IgD-negative memory B cell (primary cell): ENCODE measurements around the gene PPFIBP1. TPM values are rescaled to one million over a fixed set of nuclear protein-coding genes. Genes with fewer than 3 reads are reported as not detected.
"Not testable (repeated sequence)": the region's sequence is repeated elsewhere in the genome, so short reads cannot be mapped to it uniquely, and the experiment has no call there.

Source experiments
- H3K27ac Mint-ChIP-seq, 3 donors: one replicate each; pipeline ENCODE4 v1.8.0; 2020 to 2022; ENCODE audit warnings: mild to moderate bottlenecking in 3 of 3, mixed read lengths in 3 of 3, moderate library complexity in 1 of 3
- H3K27me3 Mint-ChIP-seq: one replicate; pipeline ENCODE4 v1.8.0; 2021; ENCODE audit warnings: mixed read lengths
- H3K36me3 Mint-ChIP-seq: one replicate; pipeline ENCODE4 v1.8.0; 2020; ENCODE audit warnings: mild to moderate bottlenecking, mixed read lengths
- H3K4me1 Mint-ChIP-seq, 3 donors: one replicate each; pipeline ENCODE4 v1.8.0; 2020 to 2022; ENCODE audit warnings: mixed read lengths in 3 of 3, mild to moderate bottlenecking in 1 of 3
- H3K4me3 Mint-ChIP-seq, 4 donors: one replicate each; pipeline ENCODE4 v1.8.0; 2020 to 2022; ENCODE audit warnings: mild to moderate bottlenecking in 4 of 4, mixed read lengths in 4 of 4, moderate library complexity in 3 of 4
- H3K9me3 Mint-ChIP-seq, 3 donors: one replicate each; pipeline ENCODE4 v1.8.0; 2020 to 2021; ENCODE audit warnings: mixed read lengths in 3 of 3, mild to moderate bottlenecking in 1 of 3
- polyA plus RNA-seq: library from polyadenylated mRNA; unstranded; fragments of 300-500 nt; fragmentation: Illumina TruSeq; gene quantifications from one replicate; pipeline ENCODE4 v1.2.3, GENCODE V29; 2021

Gene PPFIBP1
- polyA plus RNA-seq, 1 donor from 2014 or later, result 2.2 TPM

DNA sequence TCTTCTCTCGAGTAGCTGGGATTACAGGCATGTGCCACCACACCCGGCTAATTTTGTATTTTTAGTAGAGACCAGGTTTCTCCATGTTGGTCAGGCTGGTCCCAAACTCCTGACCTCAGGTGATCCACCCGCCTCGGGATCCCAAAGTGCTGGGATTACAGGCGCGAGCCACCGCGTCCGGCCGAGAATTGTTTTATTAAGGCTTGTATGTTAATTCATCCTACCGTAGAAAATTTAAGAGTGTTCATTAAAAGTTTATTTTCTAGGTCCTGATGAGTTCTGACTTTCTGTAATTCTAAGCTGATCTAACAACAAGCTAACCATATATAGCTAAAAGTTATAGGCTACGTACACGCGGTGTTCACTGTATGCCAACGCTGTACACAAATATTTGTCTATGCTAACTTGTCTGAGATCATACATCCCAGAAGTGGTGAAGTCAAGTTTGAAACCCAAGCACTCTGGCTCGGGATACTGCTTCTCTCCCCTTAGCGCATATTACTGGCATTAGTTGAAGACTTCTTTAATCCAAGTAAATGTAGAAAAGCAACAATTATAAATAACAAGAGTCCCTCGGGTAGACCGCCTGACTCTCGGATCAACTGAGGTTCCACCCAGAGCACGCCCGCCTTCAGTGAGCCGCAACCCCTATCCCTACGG lies 186.1 kb downstream of the PPFIBP1 start:
- no peaks in the 10 kb centered on the region for H3K9me3 Mint-ChIP-seq
- H3K27ac Mint-ChIP-seq, result peak overlapping the region; percentile 83 to 98 (median 95)
- no peaks in the 10 kb centered on the region for H3K36me3 Mint-ChIP-seq
- H3K4me3 Mint-ChIP-seq, result peak overlapping the region; percentile 95 to 98 (median 96)
- H3K4me1 Mint-ChIP-seq, result peaks cover 17 to 21% (median 21%) of the 10 kb centered on the region in 3 donors
- H3K27me3 Mint-ChIP-seq, result peaks cover 1% of the 10 kb centered on the region

DNA sequence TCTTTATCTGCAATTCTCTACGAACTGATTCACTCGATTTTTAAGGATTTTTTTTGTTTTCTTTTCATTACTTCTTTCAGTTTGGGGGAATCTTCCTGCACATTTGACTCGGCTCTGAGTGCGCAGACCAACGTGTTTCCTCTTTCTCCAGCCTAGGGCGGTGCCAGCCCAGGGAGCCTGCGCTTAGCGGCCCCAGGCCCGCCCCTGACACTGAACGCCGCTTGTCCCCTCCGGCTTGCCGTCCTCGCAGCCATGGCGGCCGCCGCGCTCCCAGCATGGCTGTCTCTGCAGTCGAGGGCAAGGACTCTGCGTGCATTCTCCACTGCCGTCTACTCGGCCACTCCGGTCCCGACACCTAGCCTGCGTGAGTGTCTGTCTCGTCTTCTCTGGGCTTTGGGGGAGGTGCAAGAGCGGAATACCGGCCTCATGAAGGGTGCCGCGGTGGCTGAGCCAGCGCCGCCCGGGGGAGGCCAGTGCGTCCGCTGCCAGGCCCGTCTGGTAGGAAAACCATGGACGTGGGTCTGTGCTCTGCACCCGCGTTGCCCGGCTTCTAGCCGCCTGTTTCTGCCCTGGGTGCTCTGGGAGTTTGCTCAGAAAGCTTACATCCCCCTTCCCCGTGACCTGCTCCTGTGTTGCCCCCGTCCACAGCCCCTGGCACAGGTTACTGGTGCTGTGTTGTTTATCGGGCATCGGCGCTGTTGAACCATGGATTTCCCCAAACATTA lies 186.7 kb downstream of the PPFIBP1 start, which contains the start of gene MRPS35:
TSS of gene MRPS35 (plus strand) at position 241 of the 725 bp plus-strand sequence. CDS start at position 253, 12 bp downstream.
- peaks cover 1% of the 10 kb centered on the region for H3K27me3 Mint-ChIP-seq
- H3K36me3 Mint-ChIP-seq, result no peaks in the 10 kb centered on the region
- peak within 1 kb of the TSS; percentile 83 to 98 (median 95) for H3K27ac Mint-ChIP-seq
- H3K9me3 Mint-ChIP-seq, result no peaks in the 10 kb centered on the region
- H3K4me1 Mint-ChIP-seq, result peaks cover 17 to 21% (median 21%) of the 10 kb centered on the region in 3 donors
- peak within 1 kb of the TSS; percentile 95 to 98 (median 96) for H3K4me3 Mint-ChIP-seq

DNA sequence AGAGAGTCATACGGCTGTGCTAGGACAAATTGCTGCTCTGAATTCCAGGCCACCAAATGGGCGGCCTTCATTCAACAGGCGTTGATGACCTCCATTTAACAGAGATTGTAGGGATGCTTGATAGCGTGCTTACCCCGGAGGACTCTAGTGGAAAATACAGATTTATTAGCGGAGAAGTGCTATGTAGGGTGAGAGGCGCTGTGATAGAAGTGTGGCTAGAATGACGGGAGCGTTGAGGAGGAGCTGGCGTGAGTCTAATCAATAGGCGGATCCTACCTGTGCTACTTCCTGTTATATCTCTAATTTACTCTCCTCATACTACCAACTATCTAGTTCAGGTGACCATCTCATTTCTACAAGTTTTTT lies 187.3 kb downstream of the PPFIBP1 start:
- Mint-ChIP-seq H3K4me1 (peaks cover 17 to 21% (median 21%) of the 10 kb centered on the region in 3 donors), H3K4me3 (peak overlapping the region; percentile 95 to 98 (median 96)), H3K27me3 (peaks cover 1% of the 10 kb centered on the region), H3K27ac (peak overlapping the region; percentile 83 to 98 (median 95)), H3K36me3 (no peaks in the 10 kb centered on the region), H3K9me3 (no peaks in the 10 kb centered on the region)

DNA sequence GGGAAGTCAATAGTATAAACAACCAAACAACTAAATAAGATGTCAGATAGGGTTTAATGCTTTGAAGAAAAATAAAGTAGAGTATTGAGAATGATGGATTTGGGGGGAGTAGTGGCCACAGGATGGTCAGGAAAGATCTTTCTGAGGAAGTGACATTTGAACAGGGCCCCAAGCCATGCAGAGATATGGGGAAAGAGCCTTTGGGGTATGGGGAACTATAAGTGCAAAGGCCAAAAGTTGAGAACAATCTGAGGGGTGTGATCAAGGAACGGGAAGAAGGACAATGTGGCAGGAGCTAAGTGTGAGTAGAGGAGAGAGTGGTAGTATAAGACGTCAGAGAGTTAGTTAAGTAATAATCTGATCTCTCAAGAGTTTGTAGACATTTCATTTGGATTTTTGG lies 188.0 kb downstream of the PPFIBP1 start:
- peaks cover 17 to 21% (median 21%) of the 10 kb centered on the region in 3 donors for H3K4me1 Mint-ChIP-seq
- no peaks in the 10 kb centered on the region for H3K9me3 Mint-ChIP-seq
- peaks cover 1% of the 10 kb centered on the region for H3K36me3 Mint-ChIP-seq
- peak overlapping the region in 2 of 3 donors; percentile 6 to 83 for H3K27ac Mint-ChIP-seq
- H3K27me3 Mint-ChIP-seq, result peaks cover 1% of the 10 kb centered on the region
- peak overlapping the region; percentile 76 to 97 (median 86) for H3K4me3 Mint-ChIP-seq

DNA sequence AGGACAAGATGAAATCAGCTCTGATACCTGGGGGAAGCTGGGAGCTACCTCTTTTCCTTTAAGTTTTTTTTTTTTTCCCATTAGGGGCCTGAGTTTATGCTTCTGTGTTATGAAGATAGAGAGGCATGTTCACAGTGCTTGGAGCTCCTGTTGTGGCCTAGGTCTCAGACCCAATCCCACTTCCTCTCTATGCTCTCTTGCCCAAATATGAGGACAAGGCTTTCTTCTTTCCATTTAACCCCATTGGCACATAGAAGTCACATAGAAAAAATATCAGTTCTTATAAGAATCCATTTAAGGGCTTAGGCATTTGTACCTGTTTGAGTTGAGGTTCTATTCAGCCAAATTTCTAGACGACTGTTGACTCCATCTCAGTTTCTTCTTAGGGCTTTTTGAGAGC lies 199.2 kb downstream of the PPFIBP1 start:
- peaks cover 1% of the 10 kb centered on the region for H3K36me3 Mint-ChIP-seq

DNA sequence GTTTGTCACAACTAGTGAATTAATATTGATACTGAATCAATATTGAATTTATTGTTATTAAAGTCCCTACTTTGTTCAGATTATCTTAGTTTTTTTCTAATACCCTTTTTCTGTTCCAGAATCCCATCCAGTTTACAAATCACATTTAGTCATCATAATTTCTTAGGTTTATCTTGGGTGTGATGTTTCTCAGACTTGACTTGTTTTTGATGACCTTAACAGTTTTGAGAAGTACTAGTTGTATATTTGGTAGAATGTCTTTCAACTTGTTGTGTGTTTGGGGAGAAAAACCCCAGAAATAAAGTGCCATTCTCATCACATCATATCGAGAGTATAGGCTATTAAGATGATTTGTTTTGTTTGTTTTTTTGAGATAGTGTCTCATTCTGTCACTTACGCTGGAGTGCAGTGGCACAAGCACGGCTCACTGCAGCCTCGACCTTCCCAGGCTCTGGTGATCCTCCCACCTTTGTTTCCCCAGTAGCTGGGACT lies 206.1 kb downstream of the PPFIBP1 start:
- Mint-ChIP-seq H3K4me1 (peaks cover 0 to 1% (median 0%) of the 10 kb centered on the region in 3 donors), H3K27ac (no peak overlapping the region), H3K27me3 (no peaks in the 10 kb centered on the region), H3K36me3 (peaks cover 1% of the 10 kb centered on the region), H3K9me3 (no peaks in the 10 kb centered on the region), H3K4me3 (no peak overlapping the region)

More for the DNA sequence above, 199.2 kb downstream of the PPFIBP1 start:
- Mint-ChIP-seq H3K27me3 (no peaks in the 10 kb centered on the region), H3K9me3 (no peaks in the 10 kb centered on the region), H3K4me3 (no peak overlapping the region), H3K27ac (no peak overlapping the region), H3K4me1 (peaks cover 0 to 1% (median 0%) of the 10 kb centered on the region in 3 donors)

DNA sequence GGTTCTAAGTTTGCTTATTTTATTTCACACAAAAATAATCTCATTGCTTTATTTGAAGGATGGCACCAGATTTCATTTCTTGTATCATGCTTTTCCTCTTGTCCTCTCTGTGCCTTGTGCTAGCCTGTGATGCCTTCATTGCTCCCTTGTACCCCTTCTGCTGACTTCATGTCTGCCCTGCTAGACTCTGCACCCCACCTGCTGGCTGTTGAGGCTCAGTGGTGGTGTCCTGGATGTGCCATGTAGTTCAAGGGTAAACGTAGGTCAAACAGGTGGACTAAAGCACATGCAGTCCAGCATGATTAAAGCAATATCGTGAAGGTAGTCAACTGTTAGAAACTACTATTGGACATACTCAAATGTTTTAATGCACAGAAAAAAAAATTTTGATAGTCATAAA lies 208.3 kb downstream of the PPFIBP1 start:
- Mint-ChIP-seq H3K27ac (no peak overlapping the region), H3K4me3 (no peak overlapping the region), H3K27me3 (no peaks in the 10 kb centered on the region), H3K36me3 (no peaks in the 10 kb centered on the region), H3K9me3 (no peaks in the 10 kb centered on the region), H3K4me1 (no peaks in the 10 kb centered on the region)

DNA sequence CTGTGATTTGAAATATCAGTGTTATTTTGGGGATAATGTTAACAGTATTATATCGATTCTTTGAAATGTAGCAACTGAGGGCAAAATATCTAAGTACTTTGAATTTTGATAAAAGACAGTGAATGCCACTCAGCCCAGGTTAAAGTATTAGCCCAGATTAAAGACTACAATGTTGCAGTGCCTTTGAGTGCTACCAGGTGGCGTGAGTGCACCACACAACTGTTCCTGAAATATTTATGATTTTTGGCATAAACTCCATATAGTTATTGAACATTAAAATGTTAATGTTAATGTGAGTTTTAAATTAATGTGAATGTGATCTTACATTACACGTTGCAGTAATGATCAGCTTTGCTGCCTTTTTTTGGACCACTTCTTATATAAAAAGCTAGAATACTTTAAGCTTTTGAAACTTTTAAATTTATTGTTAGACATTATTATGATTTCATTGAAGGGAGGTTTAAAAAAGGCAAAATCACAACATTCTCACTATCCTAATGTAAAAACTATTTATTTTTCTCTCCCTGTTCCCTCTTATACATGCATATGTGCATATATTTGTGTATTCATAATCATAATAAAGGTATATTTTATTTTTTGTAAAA lies 209.1 kb downstream of the PPFIBP1 start:
- Mint-ChIP-seq H3K4me1 (no peaks in the 10 kb centered on the region), H3K36me3 (no peaks in the 10 kb centered on the region), H3K9me3 (no peaks in the 10 kb centered on the region), H3K27ac (no peak overlapping the region), H3K27me3 (no peaks in the 10 kb centered on the region), H3K4me3 (no peak overlapping the region)

DNA sequence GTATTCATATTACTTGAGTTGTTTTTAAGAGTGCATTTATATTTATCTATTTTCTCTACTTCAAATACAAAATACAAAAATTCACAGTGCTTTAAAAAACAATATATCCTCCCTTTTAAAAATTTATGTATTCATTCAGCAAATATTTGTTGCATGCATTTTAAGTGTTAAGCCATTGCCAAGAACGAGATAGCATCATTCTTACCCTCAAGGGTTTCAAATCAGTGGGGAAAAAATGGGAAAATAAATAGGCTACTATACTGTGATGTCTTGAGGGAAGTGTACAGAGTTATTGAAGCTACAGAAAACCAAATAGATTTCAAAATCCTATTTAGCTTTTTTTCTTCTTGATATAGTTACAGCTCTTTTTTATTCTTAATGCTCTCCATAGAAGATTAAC lies 209.8 kb downstream of the PPFIBP1 start:
- no peaks in the 10 kb centered on the region for H3K36me3 Mint-ChIP-seq
- no peaks in the 10 kb centered on the region for H3K9me3 Mint-ChIP-seq
- H3K4me1 Mint-ChIP-seq, result no peaks in the 10 kb centered on the region

DNA sequence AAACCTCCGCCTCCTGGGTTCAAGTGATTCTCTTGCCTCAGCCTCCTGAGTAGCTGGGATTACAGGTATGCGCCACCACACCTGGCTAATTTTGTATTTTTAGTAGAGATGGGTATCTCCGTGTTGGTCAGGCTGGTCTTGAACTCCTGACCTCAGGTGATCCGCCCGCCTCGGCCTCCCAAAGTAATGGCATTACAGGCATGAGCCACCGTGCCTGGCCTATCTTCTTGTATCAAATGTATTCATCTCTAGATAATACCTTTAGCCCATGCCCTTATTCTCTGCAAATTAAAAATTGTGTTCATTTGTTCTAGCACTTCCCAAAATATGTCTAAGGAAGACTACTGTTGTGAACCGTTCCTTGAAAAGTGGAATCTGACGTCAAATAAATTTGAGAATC lies 210.3 kb downstream of the PPFIBP1 start:
- H3K27ac Mint-ChIP-seq, H3K4me3 Mint-ChIP-seq, H3K36me3 Mint-ChIP-seq, H3K9me3 Mint-ChIP-seq, H3K27me3 Mint-ChIP-seq, H3K4me1 Mint-ChIP-seq: not testable (repeated sequence)

More for the DNA sequence above, 209.8 kb downstream of the PPFIBP1 start:
- Mint-ChIP-seq H3K27me3 (no peaks in the 10 kb centered on the region), H3K27ac (no peak overlapping the region), H3K4me3 (no peak overlapping the region)

DNA sequence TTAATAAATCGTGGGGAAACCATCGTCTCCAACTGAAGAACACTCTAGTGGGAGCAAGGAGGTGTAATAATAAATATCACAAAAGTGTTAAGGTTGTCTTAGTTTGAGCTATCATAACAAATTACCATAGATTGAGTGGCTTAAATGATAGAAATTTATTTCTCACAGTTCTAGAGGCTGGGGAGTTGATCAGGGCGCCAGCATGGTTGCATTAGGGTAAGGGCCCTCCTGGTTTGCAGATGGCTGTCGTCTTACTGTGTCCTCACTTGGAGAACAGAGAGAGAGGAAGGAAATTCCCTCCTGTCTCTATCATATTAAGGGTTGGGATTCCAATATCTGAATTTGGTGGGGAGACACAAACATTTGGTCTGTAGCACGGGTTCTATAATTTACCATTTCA lies 219.6 kb downstream of the PPFIBP1 start:
- H3K4me1 Mint-ChIP-seq, result peaks cover 0 to 2% (median 0%) of the 10 kb centered on the region in 3 donors
- H3K27ac Mint-ChIP-seq, result no peak overlapping the region
- no peaks in the 10 kb centered on the region for H3K9me3 Mint-ChIP-seq
- H3K36me3 Mint-ChIP-seq, result peaks cover 9% of the 10 kb centered on the region
- H3K4me3 Mint-ChIP-seq, result no peak overlapping the region
- H3K27me3 Mint-ChIP-seq, result no peaks in the 10 kb centered on the region

Other genes with a start within 250 kb of the PPFIBP1 start
- 2.1 TPM for gene BMAL2, start 191.4 kb upstream of the PPFIBP1 start, polyA plus RNA-seq
- gene SMCO2, start 77.5 kb upstream of the PPFIBP1 start, polyA plus RNA-seq, result not detected
- not detected for gene REP15, start 172.2 kb downstream of the PPFIBP1 start, polyA plus RNA-seq
- 63.3 TPM for gene MRPS35, start 186.6 kb downstream of the PPFIBP1 start, polyA plus RNA-seq